GM06990 (cell line): ENCODE data around the gene STPG1.

Experiments
- DNase-seq: peaks from one replicate; pipeline ENCODE4 v3.0.0-alpha.2; 2011; ENCODE audit not compliant: insufficient read length; ENCODE audit errors: extremely low read depth
- H3K27me3 ChIP-seq: replicated peaks from 2 replicates; pipeline ENCODE4 v1.6.0; 2011; ENCODE audit warnings: low read length; ENCODE audit not compliant: control insufficient read depth, insufficient read depth
- H3K36me3 ChIP-seq: 2 replicates; pipeline ENCODE4 v1.5.1; 2011; ENCODE audit warnings: low read length; ENCODE audit not compliant: control insufficient read depth, insufficient read depth
- H3K4me3 ChIP-seq: replicated peaks from 2 replicates; pipeline ENCODE4 v1.5.1; 2011; ENCODE audit warnings: low read depth, mild to moderate bottlenecking, control low read depth, low read length
- TF ChIP-seq, protein P1 (sequence below): IDR thresholded peaks from 2 replicates; pipeline ENCODE4 v1.5.1; 2011; ENCODE audit warnings: low read length, control low read depth, mild to moderate bottlenecking, inconsistent platforms; ENCODE audit not compliant: insufficient read depth, poor library complexity, severe bottlenecking

The STPG1 gene

DNA sequence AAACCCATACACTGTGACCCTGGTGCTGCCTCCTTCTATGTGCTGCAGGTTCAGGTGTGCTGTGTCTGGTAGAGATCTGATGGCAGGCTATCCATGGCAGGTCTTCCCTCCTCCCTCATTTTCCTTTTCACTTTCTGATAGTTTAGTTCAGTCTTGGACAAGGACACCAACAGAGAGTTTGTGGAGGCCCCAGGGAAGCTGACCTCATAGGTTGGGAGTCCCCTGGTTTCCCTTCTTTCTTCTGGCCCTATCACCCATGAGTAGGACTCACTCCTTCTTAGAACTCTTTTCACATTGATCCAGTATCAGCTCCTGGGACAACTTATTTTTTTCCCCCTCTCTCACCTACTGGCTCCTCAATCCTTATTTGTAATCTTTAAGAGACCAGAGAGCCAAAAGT, 86.1 kb downstream of the STPG1 start:
- Histone ChIP-seq H3K4me3 (no peak overlapping the region), H3K27me3 (no peaks in the 10 kb centered on the region), H3K36me3 (no peaks in the 10 kb centered on the region)
- TF ChIP-seq, protein P1, sequence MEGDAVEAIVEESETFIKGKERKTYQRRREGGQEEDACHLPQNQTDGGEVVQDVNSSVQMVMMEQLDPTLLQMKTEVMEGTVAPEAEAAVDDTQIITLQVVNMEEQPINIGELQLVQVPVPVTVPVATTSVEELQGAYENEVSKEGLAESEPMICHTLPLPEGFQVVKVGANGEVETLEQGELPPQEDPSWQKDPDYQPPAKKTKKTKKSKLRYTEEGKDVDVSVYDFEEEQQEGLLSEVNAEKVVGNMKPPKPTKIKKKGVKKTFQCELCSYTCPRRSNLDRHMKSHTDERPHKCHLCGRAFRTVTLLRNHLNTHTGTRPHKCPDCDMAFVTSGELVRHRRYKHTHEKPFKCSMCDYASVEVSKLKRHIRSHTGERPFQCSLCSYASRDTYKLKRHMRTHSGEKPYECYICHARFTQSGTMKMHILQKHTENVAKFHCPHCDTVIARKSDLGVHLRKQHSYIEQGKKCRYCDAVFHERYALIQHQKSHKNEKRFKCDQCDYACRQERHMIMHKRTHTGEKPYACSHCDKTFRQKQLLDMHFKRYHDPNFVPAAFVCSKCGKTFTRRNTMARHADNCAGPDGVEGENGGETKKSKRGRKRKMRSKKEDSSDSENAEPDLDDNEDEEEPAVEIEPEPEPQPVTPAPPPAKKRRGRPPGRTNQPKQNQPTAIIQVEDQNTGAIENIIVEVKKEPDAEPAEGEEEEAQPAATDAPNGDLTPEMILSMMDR = no peak
- no peak for DNase-seq

- no peak overlapping the region for H3K4me3 ChIP-seq
- no peaks in the 10 kb centered on the region for H3K36me3 ChIP-seq
- TF ChIP-seq, protein P1 = no peak
- H3K27me3 ChIP-seq = no peaks in the 10 kb centered on the region
- no peak for DNase-seq
Observed at GRCh38 chr1:24325587-24326449, 87.8 kb downstream of the STPG1 start.

GRCh38 chr1:24324903-24325302, 88.7 kb downstream of the STPG1 start:
- no peak for DNase-seq
- Histone ChIP-seq H3K36me3 (no peaks in the 10 kb centered on the region), H3K27me3 (no peaks in the 10 kb centered on the region), H3K4me3 (no peak overlapping the region)
- TF ChIP-seq, protein P1 = no peak

DNA sequence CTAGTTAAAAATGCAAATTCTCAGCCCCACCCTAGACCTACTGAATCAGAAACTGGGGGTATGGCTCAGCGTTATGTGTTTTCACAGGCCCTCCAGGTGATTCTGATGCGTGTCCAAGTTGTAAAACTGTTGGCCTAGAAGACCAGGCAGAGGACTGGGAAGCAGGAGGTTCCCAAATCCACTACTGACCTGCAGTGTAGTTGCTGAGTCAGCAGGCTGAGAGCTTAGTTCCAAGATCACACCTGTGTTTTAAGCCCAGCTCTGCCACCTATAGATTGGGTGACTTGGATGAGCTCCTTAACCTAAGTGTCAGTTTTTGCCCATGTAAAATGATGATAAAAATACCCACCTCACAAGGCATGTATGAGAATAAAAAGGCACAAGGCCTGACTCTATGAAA, 90.3 kb downstream of the STPG1 start:
- Histone ChIP-seq H3K4me3 (no peak overlapping the region), H3K27me3 (no peaks in the 10 kb centered on the region), H3K36me3 (no peaks in the 10 kb centered on the region)
- DNase-seq = no peak
- TF ChIP-seq, protein P1 = no peak

DNA sequence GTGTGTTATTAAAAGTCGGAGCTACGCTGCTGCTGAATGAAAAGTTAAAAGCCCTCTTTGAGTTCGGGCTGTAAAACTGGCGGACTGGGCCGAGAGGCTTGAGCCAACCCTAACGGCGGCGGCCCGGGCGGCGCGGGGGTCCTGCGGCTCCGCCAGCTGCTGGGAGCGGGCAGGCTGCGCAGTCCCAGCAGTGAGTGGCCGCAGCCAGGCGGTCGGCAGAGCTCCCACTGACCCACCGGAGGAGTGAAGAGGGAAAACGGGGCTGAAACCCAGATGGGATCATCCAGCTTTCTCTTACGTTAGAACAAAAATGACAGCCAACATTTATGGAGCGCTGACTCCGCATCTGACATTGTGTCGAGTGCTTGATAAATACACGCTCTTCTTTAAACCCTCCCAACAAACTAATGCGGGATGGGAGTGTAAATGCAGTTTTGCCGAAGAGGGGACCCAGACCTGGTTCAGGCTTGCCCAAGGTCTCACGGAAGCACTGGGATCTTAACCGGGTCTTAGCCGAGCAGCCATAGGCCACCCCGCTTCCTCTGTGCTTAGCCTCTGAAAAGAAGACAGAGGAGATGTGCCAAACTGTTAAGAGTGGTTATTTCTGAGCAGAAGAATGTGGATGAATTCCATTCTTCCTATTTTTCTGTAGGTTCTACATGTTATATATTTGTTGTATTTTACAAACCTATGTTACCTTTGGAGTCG, 91.0 kb downstream of the STPG1 start:
- H3K36me3 ChIP-seq = no peaks in the 10 kb centered on the region
- DNase-seq = peak; percentile 13
- peak overlapping the region; percentile 64 for H3K4me3 ChIP-seq
- TF ChIP-seq, protein P1 = no peak
- H3K27me3 ChIP-seq = no peaks in the 10 kb centered on the region
